HG03097 (cell line): ENCODE measurements around the gene PPP1R1C.

Experiments
- ATAC-seq: cut with Tn5 transposase; IDR thresholded peaks from one replicate; pipeline ENCODE4 v1.9.1; 2021; ENCODE audit not compliant: unreplicated experiment, low FRiP score

PPP1R1C gene

GRCh38 chr2:182058056-182058455 lies 72.4 kb downstream of the PPP1R1C start:
- ATAC-seq: no peak

GRCh38 chr2:182061739-182062138 lies 76.1 kb downstream of the PPP1R1C start:
- no peak for ATAC-seq

DNA sequence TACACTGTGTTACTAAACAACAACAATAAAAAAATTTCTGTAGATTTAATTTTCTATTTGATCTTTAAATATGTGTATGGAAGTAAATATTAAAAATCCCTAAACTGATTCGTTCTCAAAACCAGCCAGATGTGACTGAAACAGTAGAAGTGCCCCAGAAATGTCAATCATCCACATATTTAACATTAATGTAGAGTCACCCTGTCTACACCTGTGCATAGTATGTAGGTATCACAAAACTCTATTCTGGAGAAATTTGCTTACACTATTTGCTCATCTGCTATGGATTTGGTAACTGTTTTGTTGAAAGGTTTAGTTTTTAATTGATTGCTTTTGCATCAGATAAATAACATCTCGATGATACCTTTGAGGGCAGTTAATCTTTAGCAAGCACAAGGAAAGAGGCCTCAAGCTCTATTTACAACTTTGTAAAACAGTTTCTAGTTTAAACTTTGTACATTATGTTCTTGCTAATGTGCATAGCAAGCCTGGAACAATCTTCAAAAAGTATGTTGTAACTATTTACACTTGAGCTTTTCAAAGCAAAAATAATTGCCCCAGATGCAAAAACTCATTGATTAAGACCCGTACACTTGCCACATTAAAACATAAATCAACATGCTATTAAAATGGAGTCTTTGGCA lies 76.8 kb downstream of the PPP1R1C start:
- no peak for ATAC-seq

DNA sequence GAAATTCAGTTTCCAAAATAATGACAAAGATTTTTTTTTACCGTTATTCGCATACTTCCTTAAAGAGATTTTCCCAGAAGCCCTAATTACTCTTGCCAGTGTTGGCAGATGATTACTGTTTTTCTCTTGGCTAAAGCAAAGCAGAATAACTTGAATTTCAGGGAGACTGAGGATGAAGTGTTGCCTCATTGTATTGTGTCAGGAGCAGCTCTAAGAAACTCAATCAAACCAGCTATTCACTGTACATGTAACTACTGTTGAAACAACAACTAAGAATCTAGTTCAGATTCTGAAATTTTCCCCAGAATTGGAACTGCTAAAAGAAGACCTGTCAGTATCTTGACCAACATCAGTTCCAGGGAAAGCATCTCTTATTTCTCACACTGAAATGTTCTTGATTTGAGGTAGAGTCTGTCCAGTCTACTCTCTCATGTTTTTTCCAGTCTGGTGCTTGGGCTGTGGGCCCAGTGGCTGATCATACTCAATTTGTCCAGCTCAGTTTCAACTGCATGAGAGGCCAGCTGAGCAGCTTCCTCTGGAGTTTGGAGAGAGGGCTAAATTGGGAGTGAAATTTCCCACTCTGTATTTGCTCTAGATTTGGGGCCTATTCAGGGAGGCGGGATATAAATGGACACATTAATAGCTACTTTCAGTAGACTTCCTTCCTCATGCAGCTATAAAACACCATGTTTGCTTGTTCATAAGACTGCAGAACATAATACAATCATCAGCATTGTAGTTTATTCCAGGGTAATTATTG lies 78.5 kb downstream of the PPP1R1C start:
- ATAC-seq: no peak

- no peak for ATAC-seq
These were observed 80.9 kb downstream of the PPP1R1C start for GRCh38 chr2:182066400-182067087.

- no peak for ATAC-seq
These were observed 81.7 kb downstream of the PPP1R1C start for GRCh38 chr2:182067393-182067792.

GRCh38 chr2:182068811-182069210 lies 83.2 kb downstream of the PPP1R1C start:
- no peak for ATAC-seq

- ATAC-seq: no peak
These were observed 83.8 kb downstream of the PPP1R1C start for GRCh38 chr2:182069416-182069815.

- no peak for ATAC-seq
These were observed 84.3 kb downstream of the PPP1R1C start for GRCh38 chr2:182069908-182070307.

- no peak for ATAC-seq
These were observed 85.1 kb downstream of the PPP1R1C start for GRCh38 chr2:182070736-182071135.

DNA sequence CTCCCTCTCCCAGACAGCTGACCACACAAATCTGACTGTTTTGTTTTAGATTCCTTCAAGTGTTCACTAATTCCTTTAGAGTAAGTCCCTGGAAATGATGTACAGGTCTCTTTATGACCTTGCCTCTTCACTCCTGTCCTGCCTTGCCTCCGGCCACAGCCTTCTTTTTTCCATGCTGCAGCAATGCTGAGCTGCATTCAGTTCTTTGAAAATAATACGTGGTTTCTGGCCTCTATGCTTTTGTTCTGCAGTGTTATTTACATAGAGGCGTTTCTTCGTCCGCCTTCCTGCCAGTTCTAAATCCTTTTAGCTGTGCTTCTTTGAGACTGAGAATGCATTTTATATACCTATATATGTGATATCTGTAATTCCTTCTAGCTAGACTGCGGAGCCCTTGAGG lies 87.2 kb downstream of the PPP1R1C start:
- ATAC-seq: no peak

- ATAC-seq: no peak
These were observed 88.0 kb downstream of the PPP1R1C start for GRCh38 chr2:182073613-182074012.

GRCh38 chr2:182077023-182077422 lies 91.4 kb downstream of the PPP1R1C start:
- no peak for ATAC-seq

DNA sequence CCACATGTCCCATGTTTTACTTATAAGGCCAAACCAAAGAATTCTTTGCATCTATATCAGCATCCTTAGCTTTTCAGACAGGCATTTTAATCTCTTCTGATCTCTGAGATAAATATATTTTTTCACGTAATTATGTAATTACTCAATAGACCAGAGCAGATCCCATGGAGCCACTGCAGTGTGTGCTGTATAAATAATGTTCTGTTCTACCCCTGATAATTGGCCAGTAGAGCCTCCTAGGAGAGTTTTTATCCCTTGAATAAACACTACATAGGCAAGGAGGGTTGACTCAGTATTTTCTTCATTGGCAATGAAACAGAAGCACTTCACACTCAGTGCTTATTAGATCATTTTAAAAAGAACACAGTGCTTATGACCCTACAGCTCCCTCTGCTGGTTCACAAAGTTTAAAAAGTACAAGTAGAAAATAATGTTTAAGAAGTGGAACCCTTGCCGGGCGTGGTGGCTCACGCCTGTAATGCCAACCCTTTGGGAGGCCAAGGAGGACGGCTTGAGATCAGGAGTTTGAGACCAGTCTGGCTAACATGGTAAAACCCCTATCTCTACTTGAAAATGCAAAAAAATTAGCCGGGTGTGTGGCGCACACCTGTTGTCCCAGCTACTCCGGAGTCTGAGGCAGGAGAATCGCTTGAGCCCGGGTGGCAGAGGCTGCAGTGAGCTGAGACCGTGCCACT lies 91.9 kb downstream of the PPP1R1C start:
- ATAC-seq: no peak

DNA sequence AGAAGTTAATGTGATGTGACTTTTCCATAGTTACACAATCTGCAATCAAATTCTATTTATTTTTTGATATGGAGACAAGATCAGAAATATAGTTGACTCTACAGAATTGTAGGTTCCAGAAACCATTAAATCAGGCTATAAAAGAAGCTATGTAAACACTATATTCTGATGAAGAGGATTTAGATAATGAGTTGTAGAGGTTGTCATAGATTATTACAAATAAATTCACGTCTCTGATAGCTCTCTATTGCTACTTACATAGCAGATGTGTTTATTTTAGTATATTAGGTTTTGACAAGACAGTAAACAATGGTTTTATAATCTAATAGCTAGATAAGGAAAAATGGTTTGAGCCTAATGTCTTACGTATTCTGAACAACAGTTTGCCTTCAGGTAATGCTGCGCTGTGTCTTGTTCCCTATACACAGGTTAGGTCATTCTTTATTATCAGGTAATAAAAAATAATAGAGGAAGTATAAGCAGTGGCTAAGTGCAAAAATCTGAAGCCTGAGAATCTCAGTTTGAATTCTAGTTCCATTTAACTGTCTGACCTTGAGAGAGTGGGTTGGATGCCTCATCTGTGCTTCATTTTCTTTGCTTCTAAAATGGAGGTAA lies 93.4 kb downstream of the PPP1R1C start:
- ATAC-seq: no peak

DNA sequence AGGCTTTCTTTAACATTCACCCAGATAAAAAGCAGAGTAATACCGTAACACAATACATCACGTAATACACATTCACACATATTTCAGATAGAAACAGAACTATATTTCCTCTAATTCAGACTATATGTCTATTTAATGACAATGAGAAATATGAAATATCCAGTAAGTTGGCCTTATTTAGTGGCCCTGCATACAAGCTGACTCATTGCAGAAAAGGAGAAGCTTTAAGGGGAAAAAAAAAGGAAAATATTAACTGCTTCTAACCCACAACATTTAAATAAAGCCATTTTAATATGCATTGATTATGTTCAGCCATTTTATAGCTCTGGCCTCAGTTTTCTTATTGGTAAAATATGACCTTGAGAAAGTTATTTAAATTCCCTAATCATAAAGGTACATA lies 94.8 kb downstream of the PPP1R1C start:
- no peak for ATAC-seq

DNA sequence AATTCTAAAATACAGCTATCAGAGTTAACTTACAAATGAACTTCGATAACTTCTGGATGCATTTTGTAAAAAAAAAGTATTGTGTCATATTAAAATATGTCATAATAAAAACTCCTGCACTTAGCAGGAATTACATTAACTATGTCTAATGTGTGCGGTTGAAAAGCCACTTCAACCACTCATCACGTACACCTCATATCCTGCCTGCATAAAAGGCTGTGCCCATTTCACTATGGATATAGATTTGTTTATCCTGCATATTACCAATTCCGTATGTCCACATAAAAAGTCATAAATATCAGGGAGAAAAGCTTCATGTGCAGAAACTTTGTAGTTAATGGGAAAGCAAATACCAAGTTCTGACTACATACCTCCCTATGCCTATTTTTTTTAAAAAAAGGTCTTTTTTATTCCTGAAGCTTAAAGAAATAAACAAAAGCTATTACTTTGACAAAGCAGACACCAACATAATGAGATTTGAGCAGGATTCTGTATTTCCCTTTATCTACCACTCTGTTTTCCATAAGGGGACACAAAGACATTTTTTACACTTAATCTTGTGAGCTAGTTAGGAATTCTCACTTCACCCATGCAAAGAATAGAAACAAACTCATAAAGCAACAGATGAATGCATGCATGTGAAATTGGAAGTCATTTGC lies 96.1 kb downstream of the PPP1R1C start:
- no peak for ATAC-seq

- ATAC-seq: no peak
These were observed 103.1 kb downstream of the PPP1R1C start for GRCh38 chr2:182088681-182089320.

DNA sequence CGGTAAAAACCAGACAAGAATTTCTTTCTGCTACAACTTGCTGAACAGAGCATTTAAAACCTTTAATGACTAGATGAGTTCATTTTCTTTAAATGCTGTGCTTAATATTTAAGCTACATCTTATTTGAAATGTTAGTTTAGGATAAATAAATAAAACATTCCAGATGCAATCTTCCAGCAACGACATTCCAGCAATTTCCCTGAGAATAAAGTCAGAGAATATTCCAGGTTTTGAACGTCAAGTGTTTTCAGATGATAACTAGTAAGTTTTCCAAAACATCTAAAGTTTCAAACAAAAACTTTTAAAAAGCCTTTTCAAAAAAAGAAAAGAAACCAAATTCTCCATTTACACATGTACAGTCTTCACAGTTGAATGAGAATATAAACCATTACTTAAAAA lies 104.8 kb downstream of the PPP1R1C start:
- ATAC-seq: no peak
